ENCODE measurements around the gene RAC3. TPM values are rescaled to one million over a fixed set of nuclear protein-coding genes. Genes with fewer than 3 reads are reported as not detected.

RAC3 gene
- total RNA-seq, 4 donors from 2014 or later, result 0.50 to 6.9 (median 0.54) TPM; not detected in 1

DNA sequence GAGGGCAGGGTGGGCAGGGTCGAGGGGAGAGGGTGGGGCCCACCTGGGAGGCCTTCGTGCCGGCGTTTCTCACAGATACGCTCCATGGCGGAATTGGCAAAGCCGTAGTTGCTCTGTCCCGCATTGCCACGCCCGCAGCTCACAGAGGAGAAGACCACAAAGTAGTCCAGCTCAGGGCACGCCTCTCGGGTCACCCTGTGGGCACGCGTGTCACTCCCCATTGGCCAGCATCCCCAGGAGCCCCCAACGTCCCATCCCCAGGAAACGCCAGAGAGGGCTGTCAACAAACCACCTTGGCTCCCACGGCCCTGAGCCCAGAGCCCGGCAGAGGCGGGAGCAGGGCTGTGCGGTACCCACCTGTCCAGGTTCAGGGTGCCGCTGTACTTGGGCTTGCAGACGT lies 50.5 kb downstream of the RAC3 start:
- no peaks in the 10 kb centered on the region for H3K4me1 ChIP-seq
- no peaks in the 10 kb centered on the region for H3K9me3 ChIP-seq
- H3K36me3 ChIP-seq, result peaks cover 0 to 88% of the 10 kb centered on the region in 2 donors
- no peaks in the 10 kb centered on the region for H3K27me3 ChIP-seq
- TF ChIP-seq, protein P1, sequence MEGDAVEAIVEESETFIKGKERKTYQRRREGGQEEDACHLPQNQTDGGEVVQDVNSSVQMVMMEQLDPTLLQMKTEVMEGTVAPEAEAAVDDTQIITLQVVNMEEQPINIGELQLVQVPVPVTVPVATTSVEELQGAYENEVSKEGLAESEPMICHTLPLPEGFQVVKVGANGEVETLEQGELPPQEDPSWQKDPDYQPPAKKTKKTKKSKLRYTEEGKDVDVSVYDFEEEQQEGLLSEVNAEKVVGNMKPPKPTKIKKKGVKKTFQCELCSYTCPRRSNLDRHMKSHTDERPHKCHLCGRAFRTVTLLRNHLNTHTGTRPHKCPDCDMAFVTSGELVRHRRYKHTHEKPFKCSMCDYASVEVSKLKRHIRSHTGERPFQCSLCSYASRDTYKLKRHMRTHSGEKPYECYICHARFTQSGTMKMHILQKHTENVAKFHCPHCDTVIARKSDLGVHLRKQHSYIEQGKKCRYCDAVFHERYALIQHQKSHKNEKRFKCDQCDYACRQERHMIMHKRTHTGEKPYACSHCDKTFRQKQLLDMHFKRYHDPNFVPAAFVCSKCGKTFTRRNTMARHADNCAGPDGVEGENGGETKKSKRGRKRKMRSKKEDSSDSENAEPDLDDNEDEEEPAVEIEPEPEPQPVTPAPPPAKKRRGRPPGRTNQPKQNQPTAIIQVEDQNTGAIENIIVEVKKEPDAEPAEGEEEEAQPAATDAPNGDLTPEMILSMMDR (IDR thresholded peaks at IDR 0.05), result no peak
- TF ChIP-seq POLR2AphosphoS5 (IDR thresholded peaks at IDR 0.05) (no peak), POLR2A (IDR thresholded peaks at IDR 0.05) (no peak), EP300 (IDR thresholded peaks at IDR 0.05) (no peak)
- ATAC-seq, result no peak
- H3K4me3 ChIP-seq, result no peak overlapping the region
- no CpG with 5 or more reads among the region's 22 CpGs for WGBS, 2 donors (ENCODE audit: low coverage in 1 of 2)
- no peak overlapping the region for H3K27ac ChIP-seq

DNA sequence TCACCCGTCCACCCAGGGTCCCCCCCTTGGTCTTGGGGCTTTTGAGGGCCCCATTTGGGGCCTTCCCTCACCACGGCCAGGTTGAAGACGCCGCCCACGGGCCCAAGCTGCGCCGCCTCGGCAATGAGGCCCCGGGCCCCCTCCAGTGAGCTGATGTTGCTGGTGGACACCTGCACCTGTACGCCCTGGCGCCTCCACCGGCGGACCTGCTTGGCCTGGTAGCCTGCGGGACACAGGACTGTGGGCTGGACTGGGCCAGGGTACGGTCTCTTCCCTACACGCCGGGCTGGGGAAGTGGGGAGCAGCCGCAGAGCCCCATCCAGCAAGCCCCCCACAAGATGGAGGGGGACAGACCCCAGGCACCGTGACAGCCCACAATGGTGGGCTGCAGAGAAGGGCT lies 51.0 kb downstream of the RAC3 start:
- WGBS, 2 donors (ENCODE audit: low coverage in 1 of 2), result no CpG with 5 or more reads among the region's 19 CpGs
- Histone ChIP-seq H3K4me1 (no peaks in the 10 kb centered on the region), H3K27me3 (no peaks in the 10 kb centered on the region), H3K27ac (no peak overlapping the region), H3K9me3 (no peaks in the 10 kb centered on the region), H3K36me3 (peaks cover 0 to 93% of the 10 kb centered on the region in 2 donors), H3K4me3 (no peak overlapping the region)
- no peak for ATAC-seq
- no peak for TF ChIP-seq EP300 (IDR thresholded peaks at IDR 0.05)

DNA sequence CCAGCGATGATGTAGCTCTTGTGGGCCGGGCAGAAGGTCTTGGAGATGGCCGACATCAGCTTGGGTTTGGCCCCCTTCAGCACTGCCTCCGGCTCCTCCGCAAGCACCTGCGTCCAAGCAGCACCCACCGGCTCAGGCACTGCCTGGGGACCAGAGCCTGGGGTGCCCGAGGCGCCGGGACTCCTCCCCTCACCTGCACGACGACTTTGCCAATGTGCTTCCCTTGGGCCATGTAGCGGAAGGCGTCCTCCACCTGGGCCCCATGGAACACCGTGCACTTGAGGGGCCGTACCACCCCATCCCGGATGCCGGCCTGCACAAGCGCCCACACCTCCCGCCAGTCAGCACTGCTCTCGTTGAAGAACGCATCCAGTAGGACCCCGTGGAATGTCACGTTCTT lies 51.5 kb downstream of the RAC3 start:
- Histone ChIP-seq H3K4me1 (no peaks in the 10 kb centered on the region), H3K36me3 (peaks cover 0 to 98% of the 10 kb centered on the region in 2 donors), H3K27ac (no peak overlapping the region), H3K27me3 (no peaks in the 10 kb centered on the region), H3K4me3 (no peak overlapping the region), H3K9me3 (no peaks in the 10 kb centered on the region)
- no CpG with 5 or more reads among the region's 24 CpGs for WGBS, 2 donors (ENCODE audit: low coverage in 1 of 2)
- TF ChIP-seq POLR2AphosphoS5 (IDR thresholded peaks at IDR 0.05) (no peak), EP300 (IDR thresholded peaks at IDR 0.05) (no peak), POLR2A (IDR thresholded peaks at IDR 0.05) (no peak)
- TF ChIP-seq, protein P1 (IDR thresholded peaks at IDR 0.05), result no peak
- ATAC-seq, result no peak

Other genes starting within 250 kb of the RAC3 start
- under 1 TPM in 1 of 4 donors, not detected in 3; 0.47 TPM for gene GCGR, start 227.5 kb upstream of the RAC3 start, total RNA-seq
- gene MCRIP1, start 198.4 kb upstream of the RAC3 start, total RNA-seq, result 100 to 1,000 TPM in 1 of 4 donors, 10 to 100 TPM in 3; 70.4 to 131 (median 85.9) TPM
- not detected for gene PPP1R27, start 196.6 kb upstream of the RAC3 start, total RNA-seq
- gene P4HB, start 171.1 kb upstream of the RAC3 start, total RNA-seq, result 100 to 1,000 TPM; 257 to 365 (median 324) TPM
- gene ARHGDIA, start 160.3 kb upstream of the RAC3 start, total RNA-seq, result 100 to 1,000 TPM; 120 to 219 (median 169) TPM
- 10 to 100 TPM; 26.6 to 68.1 (median 55.5) TPM for gene ALYREF, start 140.1 kb upstream of the RAC3 start, total RNA-seq
- gene ANAPC11, start 140.0 kb upstream of the RAC3 start, total RNA-seq, result 100 to 1,000 TPM in 3 of 4 donors, 10 to 100 TPM in 1; 81.0 to 128 (median 119) TPM
- gene NPB, start 129.4 kb upstream of the RAC3 start, total RNA-seq, result under 1 TPM in 2 of 4 donors, not detected in 2; 0.12 to 0.16 TPM
- 10 to 100 TPM; 18.4 to 45.8 (median 34.4) TPM for gene PCYT2, start 120.3 kb upstream of the RAC3 start, total RNA-seq
- gene SIRT7, start 113.5 kb upstream of the RAC3 start, total RNA-seq, result 10 to 100 TPM; 14.3 to 24.1 (median 18.3) TPM
- 10 to 100 TPM; 18.8 to 39.3 (median 25.3) TPM for gene MAFG, start 103.9 kb upstream of the RAC3 start, total RNA-seq
- gene PYCR1, start 94.4 kb upstream of the RAC3 start, total RNA-seq, result 1 to 10 TPM; 3.4 to 6.8 (median 5.1) TPM
- gene MYADML2, start 84.4 kb upstream of the RAC3 start, total RNA-seq, result not detected
- under 1 TPM in 1 of 4 donors, not detected in 3; 0.22 TPM for gene NOTUM, start 70.5 kb upstream of the RAC3 start, total RNA-seq
- 10 to 100 TPM; 11.7 to 24.4 (median 18.6) TPM for gene ASPSCR1, start 54.0 kb upstream of the RAC3 start, total RNA-seq
- gene CENPX, start 8.8 kb upstream of the RAC3 start, total RNA-seq, result 100 to 1,000 TPM in 1 of 4 donors, 10 to 100 TPM in 3; 65.3 to 110 (median 78.8) TPM
- 10 to 100 TPM in 2 of 4 donors, 1 to 10 TPM in 2; 4.4 to 16.3 (median 12.4) TPM for gene LRRC45, start 8.4 kb upstream of the RAC3 start, total RNA-seq
- gene DCXR, start 6.0 kb downstream of the RAC3 start, total RNA-seq, result 100 to 1,000 TPM in 2 of 4 donors, 10 to 100 TPM in 2; 70.7 to 140 (median 108) TPM
- gene RFNG, start 20.1 kb downstream of the RAC3 start, total RNA-seq, result 10 to 100 TPM; 28.8 to 48.2 (median 34.3) TPM
- gene GPS1, start 20.2 kb downstream of the RAC3 start, total RNA-seq, result 100 to 1,000 TPM in 1 of 4 donors, 10 to 100 TPM in 3; 69.3 to 103 (median 77.2) TPM
- gene DUS1L, start 34.1 kb downstream of the RAC3 start, total RNA-seq, result 10 to 100 TPM; 35.8 to 62.8 (median 52.9) TPM
- 10 to 100 TPM; 22.6 to 52.8 (median 48.3) TPM for gene FASN, start 66.6 kb downstream of the RAC3 start, total RNA-seq
- gene CCDC57, start 181.2 kb downstream of the RAC3 start, total RNA-seq, result 10 to 100 TPM in 3 of 4 donors, 1 to 10 TPM in 1; 6.5 to 28.2 (median 16.2) TPM
- 10 to 100 TPM; 11.2 to 38.5 (median 22.1) TPM for gene SLC16A3, start 197.4 kb downstream of the RAC3 start, total RNA-seq
- 10 to 100 TPM; 23.4 to 92.1 (median 72.4) TPM for gene CSNK1D, start 242.0 kb downstream of the RAC3 start, total RNA-seq

Measured in gastroesophageal sphincter (tissue), 4 donors.